Upper lobe of left lung (tissue), 4 donors: Measurements from ENCODE around the gene ELP4.

Experiments used
- CTCF ChIP-seq, 6 experiments: fragments of 450-650 bp in 4 of 6; fragments of 200-600 bp in 2 of 6; sonication (generic) in 2 of 6; IDR thresholded peaks; one replicate each; pipeline ENCODE4 v1.5.1; 2016 to 2019; ENCODE audit warnings: antibody characterized with exemption in 6 of 6
- POLR2A ChIP-seq, 4 donors: fragments of 450-650 bp; IDR thresholded peaks; one replicate each; pipeline ENCODE4 v1.5.1; 2016 to 2017; ENCODE audit warnings: antibody characterized with exemption in 4 of 4, mild to moderate bottlenecking in 2 of 4

- TF ChIP-seq CTCF (IDR thresholded peaks at IDR 0.05) (no peak), POLR2A (IDR thresholded peaks at IDR 0.05) (no peak)
Measured at GRCh38 chr11:31807799-31808667, 298.5 kb downstream of the ELP4 start.
